ENCODE results near the gene YES1.
"Not testable (repeated sequence)": the region's sequence is repeated elsewhere in the genome, so short reads cannot be mapped to it uniquely, and the experiment has no call there.

The YES1 gene

DNA sequence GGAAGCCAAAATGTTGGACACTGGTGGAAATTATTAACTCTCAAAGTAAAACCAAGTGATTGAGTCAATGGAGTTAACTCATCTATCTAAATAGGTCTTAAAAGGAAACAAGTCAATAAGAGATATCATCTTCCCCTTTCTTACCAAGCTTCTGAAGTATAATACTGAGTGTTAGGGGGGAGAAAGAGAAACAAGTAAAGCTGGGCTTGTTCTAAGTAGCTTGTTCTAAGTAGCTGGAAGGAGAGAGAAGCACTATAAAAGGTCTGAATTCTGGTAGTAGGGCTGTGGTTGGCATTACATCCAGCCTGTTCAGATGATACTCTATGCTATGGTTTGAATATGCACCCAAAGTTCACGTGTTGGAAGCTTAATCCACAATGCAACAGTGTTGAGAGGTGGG is 26.8 kb downstream of the YES1 start:
- no peak for DNase-seq (ENCODE audit: low read depth, low spot score)

GRCh38 chr18:784470-785172 is 27.4 kb downstream of the YES1 start:
- DNase-seq (ENCODE audit: low read depth, low spot score), result no peak

- DNase-seq (ENCODE audit: low read depth, low spot score), result no peak
These were observed 33.7 kb downstream of the YES1 start for GRCh38 chr18:778194-778927.

DNA sequence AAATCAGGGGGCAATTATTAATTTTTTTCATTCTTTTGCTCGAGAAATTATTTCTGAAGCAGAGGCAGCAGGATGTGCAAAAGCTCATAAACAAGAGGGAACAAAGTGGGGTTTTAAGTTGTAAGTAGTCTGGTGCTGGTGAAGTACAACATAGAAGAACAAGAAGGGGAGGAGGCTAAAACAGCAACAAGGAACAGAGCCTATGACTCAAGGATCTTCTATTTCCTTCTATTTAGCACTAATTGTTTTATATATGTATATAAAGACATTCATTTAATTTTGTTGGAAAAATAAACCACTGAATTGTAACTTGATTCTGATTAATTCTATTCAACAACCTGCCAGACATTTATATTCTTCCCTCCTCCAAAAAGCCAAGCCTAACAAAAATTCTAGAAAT is 35.0 kb downstream of the YES1 start:
- DNase-seq (ENCODE audit: low read depth, low spot score), result no peak

- DNase-seq (ENCODE audit: low read depth, low spot score), result not testable (repeated sequence)
These were observed 36.0 kb downstream of the YES1 start for GRCh38 chr18:776044-776443.

DNA sequence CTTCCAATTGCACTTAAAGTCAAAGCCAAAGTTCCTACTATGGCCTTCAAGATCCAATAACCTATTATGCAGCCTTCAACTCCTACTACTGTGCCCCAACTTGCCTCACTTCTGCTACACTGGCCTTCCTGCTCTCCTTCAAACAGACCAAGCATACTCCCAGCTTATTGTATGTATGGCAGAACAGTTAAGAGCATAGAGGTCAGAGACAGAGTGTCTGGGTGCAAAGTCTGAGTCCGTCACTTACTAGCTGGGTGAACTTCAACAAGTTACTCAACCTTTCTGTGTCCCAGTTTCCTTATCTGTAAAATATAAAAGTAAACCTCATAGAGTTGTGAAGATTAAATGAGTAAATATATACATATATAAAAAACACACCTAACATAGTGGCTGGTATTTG is 37.2 kb downstream of the YES1 start:
- DNase-seq (ENCODE audit: low read depth, low spot score), result no peak

- no peak for DNase-seq (ENCODE audit: low read depth, low spot score)
These were observed 37.9 kb downstream of the YES1 start for GRCh38 chr18:773980-774624.

GRCh38 chr18:770583-770961 is 41.5 kb downstream of the YES1 start:
- DNase-seq (ENCODE audit: low read depth, low spot score), result peak; percentile 79

DNA sequence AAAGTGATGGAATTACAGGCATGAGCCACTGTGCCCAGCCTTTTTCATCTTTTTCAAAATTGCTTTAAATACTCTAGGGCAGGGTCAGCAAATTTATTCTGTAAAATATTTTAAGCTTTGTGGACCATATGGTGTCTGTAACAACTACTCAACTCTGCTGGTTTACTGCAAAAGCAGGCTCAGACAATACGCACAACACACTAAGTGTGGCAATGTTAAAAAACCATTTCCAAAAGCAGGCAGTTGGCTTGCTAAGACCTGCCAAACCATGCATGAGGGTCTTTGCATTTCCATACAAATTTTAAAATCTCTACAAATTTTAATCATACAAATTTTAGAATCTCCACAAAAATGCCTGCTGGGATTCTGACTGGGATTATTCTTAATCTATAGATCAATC is 44.1 kb downstream of the YES1 start:
- no peak for DNase-seq (ENCODE audit: low read depth, low spot score)

DNA sequence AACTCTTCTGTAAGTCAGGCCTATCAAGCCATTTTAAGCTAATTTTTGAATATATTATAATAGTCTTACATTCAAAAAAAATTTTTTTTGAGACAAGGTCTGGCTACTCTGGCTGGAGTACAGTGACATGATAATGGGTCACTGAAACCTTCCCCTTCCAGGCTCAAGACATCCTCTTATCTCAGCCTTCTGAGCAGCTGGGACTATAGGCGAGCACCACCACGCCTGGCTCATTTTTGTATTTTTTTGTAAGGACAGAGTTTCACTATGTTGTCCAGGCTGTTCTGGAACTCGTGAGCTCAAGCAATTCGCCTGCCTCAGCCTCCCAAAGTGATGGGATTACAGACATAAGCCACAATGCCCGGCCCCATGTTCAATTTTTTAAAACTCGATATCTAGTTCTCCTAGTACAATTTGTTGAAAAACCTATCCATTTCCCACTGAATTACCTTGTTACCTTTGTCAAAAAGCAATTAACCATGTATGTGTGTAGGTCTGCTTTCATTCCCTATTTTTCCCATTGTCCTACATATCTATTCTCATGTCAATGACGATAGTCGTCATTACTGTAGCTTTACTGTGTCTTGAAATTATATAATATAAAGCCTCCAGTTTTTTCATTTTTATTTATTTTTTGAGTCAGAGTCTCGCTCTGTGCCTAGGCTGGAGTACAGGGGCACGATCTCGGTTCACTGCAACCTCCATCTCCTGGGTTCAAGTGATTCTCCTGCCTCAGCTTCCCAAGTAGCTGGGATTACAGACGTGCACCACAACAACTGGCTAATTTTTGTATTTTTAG is 44.8 kb downstream of the YES1 start:
- DNase-seq (ENCODE audit: low read depth, low spot score), result no peak

- no peak for DNase-seq (ENCODE audit: low read depth, low spot score)
These were observed 45.5 kb downstream of the YES1 start for GRCh38 chr18:766550-766860.

GRCh38 chr18:765764-766549 is 46.1 kb downstream of the YES1 start:
- DNase-seq (ENCODE audit: low read depth, low spot score), result no peak

DNA sequence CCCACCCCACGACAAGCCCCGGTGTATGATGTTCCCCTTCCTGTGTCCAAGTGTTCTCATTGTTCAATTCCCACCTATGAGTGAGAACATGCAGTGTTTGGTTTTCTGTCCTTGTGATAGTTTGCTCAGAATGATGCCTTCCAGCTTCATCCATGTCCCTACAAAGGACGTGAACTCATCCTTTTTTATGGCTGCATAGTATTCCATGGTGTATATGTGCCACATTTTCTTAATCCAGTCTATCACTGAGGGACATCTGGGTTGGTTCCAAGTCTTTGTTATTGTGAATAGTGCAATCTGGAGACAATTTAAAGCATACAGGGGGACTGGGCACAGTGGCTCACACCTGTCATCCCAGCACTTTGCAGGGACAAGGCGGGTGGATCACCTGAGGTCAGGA is 52.2 kb downstream of the YES1 start:
- DNase-seq (ENCODE audit: low read depth, low spot score), result not testable (repeated sequence)

DNA sequence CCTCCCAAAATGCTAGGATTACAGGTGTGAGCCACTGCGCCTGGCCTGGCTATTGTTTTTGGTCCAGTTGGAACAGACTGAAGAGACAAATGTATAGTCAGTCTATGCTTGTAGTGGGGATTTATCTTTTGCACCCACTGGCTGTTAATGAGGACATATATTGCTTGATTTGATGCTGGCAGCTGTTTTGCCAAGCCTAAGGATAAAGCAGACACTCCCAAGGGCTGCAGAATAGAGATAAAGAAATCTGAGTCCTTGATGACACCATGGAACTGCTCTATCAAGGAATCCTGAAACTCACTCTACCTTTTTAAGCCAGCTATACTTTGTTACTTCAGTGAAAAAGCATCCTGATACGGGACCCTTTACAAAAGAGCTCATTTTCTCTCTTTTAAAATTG is 56.5 kb downstream of the YES1 start:
- DNase-seq (ENCODE audit: low read depth, low spot score), result no peak

- no peak for DNase-seq (ENCODE audit: low read depth, low spot score)
These were observed 57.4 kb downstream of the YES1 start for GRCh38 chr18:754656-755055.

GRCh38 chr18:750456-750855 is 61.6 kb downstream of the YES1 start:
- DNase-seq (ENCODE audit: low read depth, low spot score), result no peak

DNA sequence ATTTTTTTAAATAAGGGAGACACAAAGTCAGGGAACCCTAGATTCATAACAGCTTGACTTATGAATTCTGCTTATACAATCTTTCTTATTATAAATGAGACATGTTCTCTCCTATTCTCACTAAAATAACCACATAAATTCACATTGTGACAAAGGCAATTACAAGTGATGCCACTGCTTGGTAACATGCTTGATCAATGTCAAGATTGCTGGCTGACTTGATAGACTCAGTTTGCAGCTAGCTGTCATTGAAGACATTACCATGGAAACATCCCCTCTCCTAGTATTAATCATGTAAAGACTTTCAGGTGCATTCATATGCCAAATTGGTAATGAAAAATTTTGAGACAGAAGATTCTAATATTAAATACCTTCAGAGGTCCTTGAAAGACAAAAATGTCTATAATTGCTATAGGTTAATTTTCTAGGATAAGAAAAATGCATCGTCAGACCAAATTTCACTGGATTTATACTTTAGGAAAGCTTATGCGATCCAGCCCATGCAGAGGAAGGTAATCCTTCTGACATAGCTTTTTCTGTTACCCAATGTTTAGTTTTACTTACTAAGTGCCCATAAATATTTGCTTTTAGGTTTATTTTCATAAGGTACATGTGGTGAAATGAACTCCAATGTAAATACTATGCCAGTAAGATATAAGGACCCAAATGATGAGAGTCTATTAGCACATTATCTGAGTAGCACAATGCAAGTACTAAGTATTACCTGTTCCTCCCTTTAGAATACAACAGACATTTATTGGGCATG is 67.0 kb downstream of the YES1 start:
- no peak for DNase-seq (ENCODE audit: low read depth, low spot score)

GRCh38 chr18:741931-742512 is 70.0 kb downstream of the YES1 start:
- peak; percentile 12 for DNase-seq (ENCODE audit: low read depth, low spot score)

- DNase-seq (ENCODE audit: low read depth, low spot score), result no peak
These were observed 79.7 kb downstream of the YES1 start for GRCh38 chr18:732371-732770.

DNA sequence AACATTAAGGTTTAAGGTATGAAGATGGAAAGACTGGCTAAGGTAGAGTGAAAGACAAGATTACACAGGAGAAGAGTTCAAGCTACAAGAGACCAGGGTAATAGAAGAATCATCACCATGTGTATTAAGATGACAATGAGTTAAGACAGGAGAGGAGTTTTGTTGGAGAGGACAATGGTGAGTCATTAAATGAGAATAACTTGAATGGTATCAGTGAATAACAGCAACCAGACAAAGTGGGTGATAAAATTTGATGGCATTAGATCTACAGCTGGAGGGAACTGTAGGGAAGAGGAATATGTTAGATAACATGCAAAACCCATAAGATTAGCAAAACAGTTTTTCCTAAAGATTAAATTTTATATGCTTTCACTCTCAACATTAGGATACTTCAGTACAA is 80.9 kb downstream of the YES1 start:
- no peak for DNase-seq (ENCODE audit: low read depth, low spot score)
